Measurements from ENCODE around the gene TSC22D3.
"Not testable (repeated sequence)": the region's sequence is repeated elsewhere in the genome, so short reads cannot be mapped to it uniquely, and the experiment has no call there.

TSC22D3 gene

DNA sequence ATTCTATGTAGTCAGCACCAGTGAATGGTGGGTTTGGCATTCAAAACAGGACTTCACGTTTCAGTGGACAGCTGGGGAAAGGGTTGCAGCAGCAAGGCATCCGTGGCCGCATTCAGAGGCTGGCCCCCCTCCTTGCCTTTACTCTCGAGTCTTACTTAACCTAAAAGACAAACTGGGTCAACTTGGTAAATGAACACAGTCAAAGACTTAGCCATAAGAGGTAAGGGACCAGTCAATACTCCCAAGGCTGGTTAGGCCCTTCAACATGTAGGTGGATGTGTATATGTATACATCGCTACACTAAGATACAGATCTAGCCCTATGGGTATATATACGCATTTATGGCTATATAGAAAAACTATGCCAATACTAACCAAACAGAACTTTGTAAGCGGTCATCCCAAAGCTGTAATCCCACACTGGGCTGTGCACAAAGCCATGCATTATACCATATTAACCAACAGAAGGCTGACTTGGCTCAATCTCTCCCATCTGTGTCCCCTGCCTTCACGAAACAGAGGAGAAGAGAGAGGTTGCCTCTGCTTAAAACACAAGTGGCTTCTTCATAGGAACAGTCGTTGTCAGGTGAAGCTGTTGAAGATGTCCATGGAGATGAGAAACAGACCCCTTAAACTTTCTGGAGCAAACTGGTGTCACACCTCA is 61.9 kb downstream of the TSC22D3 start:
- in situ Hi-C loops (cut with MboI; ENCODE audit: low sequenced_read_pairs) = loop anchor here (5.0 kb wide), 1 partner anchor 36 kb away; no protein-coding TSS in a partner anchor

- in situ Hi-C loops (cut with MboI; ENCODE audit: low sequenced_read_pairs) = loop anchor here (5.0 kb wide), 1 partner anchor 36 kb away; no protein-coding TSS in a partner anchor
Observed at GRCh38 chrX:107713203-107713542, 62.4 kb downstream of the TSC22D3 start.

- in situ Hi-C loops (cut with MboI; ENCODE audit: low sequenced_read_pairs) = loop anchor here (5.0 kb wide), 1 partner anchor 35 kb away; no protein-coding TSS in a partner anchor
Observed at GRCh38 chrX:107712231-107713202, 63.1 kb downstream of the TSC22D3 start.

DNA sequence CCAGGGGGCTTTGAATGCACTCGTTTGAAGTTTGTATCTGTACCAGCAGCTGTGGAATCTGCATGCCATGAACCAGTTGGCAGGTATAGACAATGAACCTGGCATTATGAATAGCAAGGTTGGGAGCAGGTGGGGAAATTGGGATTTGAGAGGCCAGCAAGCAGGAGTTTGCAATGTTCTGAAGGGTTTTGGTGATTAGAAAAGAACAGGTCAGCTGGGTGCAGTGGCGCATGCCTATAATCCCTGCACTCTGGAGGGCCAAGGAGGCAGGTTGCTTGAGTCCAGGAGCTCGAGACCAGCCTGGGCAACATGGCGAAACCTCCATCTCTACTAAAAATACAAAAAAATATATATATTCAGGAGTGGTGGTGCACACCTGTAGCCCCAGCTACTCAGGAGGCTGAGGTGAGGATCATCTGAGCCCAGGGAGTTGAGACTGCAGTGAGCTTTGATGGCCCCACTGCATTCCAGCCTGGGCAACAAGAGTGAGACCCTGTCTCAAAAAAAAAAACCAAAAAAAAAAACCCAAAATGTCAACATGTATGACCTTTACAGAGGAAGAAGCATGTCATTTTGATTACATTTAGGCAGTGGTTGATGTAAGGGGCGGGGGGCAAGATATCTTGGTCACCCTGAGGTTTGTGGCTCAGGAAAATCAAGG is 63.9 kb downstream of the TSC22D3 start:
- in situ Hi-C loops (cut with MboI; ENCODE audit: low sequenced_read_pairs) = loop anchor here (5.0 kb wide), 1 partner anchor 34 kb away; no protein-coding TSS in a partner anchor

GRCh38 chrX:107710617-107711391 is 64.8 kb downstream of the TSC22D3 start:
- in situ Hi-C loops (cut with MboI; ENCODE audit: low sequenced_read_pairs) = loop anchor here (5.0 kb wide), 1 partner anchor 34 kb away; no protein-coding TSS in a partner anchor

DNA sequence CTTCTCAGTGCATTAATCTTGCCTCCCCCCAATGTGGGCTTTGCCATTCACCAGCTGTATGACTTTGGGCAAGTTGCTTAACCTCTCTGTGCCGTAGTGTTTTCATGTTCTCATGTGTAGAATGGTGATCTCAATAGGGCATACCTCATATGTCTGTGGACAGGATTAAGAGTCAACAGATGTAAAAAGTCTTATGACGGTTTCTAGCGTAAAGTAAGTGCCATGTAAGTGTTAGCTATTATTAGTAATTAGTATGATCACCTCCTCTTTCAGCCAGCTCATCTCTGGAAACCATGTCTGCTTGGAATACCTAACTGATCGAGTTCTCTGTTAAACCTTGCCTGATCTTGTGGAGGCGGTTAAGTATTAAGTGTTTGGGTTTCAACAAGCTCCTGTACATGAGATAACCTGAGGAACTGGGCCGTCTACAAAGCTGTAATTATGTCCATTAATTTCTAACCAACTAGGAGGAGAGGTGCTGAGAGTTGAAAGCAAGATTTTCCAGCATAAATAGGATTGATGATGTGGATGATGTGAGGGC is 66.3 kb downstream of the TSC22D3 start:
- in situ Hi-C loops (cut with MboI; ENCODE audit: low sequenced_read_pairs) = no loop called here

- in situ Hi-C loops (cut with MboI; ENCODE audit: low sequenced_read_pairs) = no loop called here
Observed at GRCh38 chrX:107708762-107709161, 66.8 kb downstream of the TSC22D3 start.

- in situ Hi-C loops (cut with MboI; ENCODE audit: low sequenced_read_pairs) = no loop called here
Observed at GRCh38 chrX:107707866-107708265, 67.7 kb downstream of the TSC22D3 start.

- in situ Hi-C loops (cut with MboI; ENCODE audit: low sequenced_read_pairs) = no loop called here
Observed at GRCh38 chrX:107706309-107706708, 69.3 kb downstream of the TSC22D3 start.

- in situ Hi-C loops (cut with MboI; ENCODE audit: low sequenced_read_pairs) = no loop called here
Observed at GRCh38 chrX:107704587-107704986, 71.0 kb downstream of the TSC22D3 start.

GRCh38 chrX:107704181-107704580 is 71.4 kb downstream of the TSC22D3 start:
- in situ Hi-C loops (cut with MboI; ENCODE audit: low sequenced_read_pairs) = no loop called here

- in situ Hi-C loops (cut with MboI; ENCODE audit: low sequenced_read_pairs) = no loop called here
Observed at GRCh38 chrX:107701493-107702121, 74.0 kb downstream of the TSC22D3 start.

DNA sequence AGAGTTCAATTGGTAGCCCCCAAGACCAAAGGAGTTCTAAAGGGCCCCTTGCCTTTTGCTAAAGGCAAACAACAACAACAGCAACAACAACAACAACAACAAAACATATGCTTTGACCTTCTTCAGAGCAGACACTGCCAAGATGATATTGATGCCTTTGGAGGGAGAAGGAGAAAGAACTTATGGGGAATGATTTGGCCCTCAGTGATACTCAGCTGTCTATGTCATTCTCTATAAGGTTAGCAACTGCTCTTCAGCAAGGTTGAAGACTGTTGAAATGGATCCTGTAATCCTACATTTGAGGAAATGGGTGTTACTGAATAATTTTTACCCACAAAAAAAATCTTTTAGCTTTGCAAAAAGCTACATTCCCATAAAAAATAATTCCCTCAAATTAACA is 74.8 kb downstream of the TSC22D3 start:
- in situ Hi-C loops (cut with MboI; ENCODE audit: low sequenced_read_pairs) = no loop called here

DNA sequence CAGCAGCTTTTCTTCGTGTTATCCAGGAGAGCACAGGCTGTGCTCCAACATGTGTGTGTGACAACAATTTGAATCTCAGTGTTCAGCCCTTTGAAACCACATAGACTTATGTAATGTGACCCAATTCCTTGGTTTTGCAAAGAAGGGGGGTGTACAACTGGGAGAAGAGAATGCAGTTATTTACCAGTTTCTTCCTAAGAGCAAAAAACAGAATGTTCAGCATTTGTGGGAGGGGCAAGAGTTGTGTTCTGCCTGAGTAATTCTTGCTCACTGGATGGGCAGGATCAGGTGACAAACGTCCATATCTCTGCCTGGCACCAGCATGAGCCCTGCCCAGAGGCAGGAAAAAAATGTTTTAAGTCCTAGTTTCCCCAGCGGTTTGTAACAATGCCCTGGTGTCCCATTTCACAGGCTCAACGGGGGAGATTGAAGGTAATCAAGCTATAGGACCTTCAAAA is 75.2 kb downstream of the TSC22D3 start:
- in situ Hi-C loops (cut with MboI; ENCODE audit: low sequenced_read_pairs) = no loop called here

DNA sequence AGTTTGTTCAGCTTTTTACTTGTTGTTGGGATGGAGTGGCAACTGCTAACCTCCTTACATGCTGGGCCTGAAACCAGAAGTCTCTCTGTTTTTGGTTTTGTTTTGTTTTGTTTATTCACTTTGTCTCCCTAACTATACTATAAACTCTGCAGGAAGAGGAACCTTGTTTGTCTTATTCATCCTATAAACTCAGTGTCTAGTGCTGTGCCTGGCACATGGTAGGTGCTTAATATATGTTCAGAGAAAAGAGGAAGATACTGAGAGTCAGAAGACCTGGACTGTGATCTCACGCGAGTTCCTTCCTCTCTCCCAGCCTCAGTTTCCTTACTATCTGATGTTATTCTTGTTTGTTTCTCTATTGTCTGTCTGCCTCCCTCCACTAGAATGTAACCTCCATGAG is 76.0 kb downstream of the TSC22D3 start:
- in situ Hi-C loops (cut with MboI; ENCODE audit: low sequenced_read_pairs) = no loop called here

DNA sequence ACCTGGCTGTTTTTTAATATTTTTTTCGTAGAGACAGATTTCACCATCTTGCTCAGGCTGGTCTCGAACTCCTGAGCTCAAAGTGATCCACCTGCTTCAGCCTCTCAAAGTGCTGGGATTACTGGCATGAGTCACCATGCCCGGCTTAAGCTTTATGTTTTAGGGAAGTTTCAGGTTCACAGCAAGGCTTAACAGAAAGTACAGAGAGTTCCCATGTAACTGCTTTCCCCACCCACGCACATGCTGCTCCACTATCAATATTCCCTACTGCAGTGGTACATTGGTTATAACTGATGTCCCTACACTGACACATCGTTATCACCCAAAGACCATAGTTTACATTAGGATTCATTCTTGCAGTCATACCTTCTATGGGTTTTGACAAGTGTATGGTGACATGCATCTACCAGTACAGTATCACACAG is 84.6 kb downstream of the TSC22D3 start:
- in situ Hi-C loops (cut with MboI; ENCODE audit: low sequenced_read_pairs) = no loop called here

GRCh38 chrX:107687445-107687844 is 88.1 kb downstream of the TSC22D3 start:
- in situ Hi-C loops (cut with MboI; ENCODE audit: low sequenced_read_pairs) = no loop called here

DNA sequence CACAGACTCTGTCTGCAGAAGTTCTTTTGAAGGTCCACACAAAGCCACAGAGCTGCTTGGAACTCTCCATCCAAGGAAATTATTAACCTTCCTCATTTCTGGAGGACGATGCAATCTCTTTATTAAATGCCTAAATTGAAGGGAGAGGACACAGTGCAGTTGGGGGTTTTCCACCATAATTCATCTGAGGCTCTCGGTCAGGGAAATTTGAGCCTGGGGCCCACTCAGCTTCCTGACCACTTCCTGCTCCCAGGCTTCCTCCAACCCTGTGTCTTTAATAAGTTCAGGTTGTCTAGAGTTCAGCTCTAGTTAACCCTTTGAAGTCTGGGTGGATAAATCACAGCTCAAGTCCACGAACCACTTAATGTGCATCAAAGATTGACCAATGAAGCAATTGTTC is 88.8 kb downstream of the TSC22D3 start:
- in situ Hi-C loops (cut with MboI; ENCODE audit: low sequenced_read_pairs) = no loop called here

DNA sequence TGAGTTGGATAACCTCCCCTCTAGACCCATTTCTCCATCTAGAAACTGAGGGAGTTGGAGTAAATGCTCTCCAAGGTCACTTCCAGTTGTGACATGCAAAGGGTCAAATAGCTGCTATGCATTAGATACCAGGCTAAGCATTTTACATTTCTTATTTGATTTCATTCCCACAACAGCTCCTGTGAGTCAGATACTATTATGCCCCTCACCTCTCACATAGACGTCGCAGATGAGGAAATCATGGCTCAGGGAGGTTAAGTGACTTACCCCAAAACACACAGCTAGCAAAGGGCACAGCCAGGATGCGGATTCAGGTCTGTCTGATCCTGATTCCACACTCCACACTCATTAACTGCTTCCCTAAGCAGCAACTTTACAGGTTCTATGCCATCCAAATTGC is 89.6 kb downstream of the TSC22D3 start:
- in situ Hi-C loops (cut with MboI; ENCODE audit: low sequenced_read_pairs) = no loop called here

- in situ Hi-C loops (cut with MboI; ENCODE audit: low sequenced_read_pairs) = not testable (repeated sequence)
Observed at GRCh38 chrX:107685586-107685985, 90.0 kb downstream of the TSC22D3 start.

Measured in HL-60/S4 (cell line).